ENCODE measurements around the gene PRLR. TPM values are rescaled to one million over a fixed set of nuclear protein-coding genes. Genes with fewer than 3 reads are reported as not detected.

The PRLR gene
- total RNA-seq, 1 donor from 2014 or later = 1.6 TPM

- Histone ChIP-seq H3K36me3 (no peaks in the 10 kb centered on the region), H3K4me3 (no peak overlapping the region), H3K9me3 (no peaks in the 10 kb centered on the region), H3K27me3 (no peaks in the 10 kb centered on the region), H3K4me1 (peaks cover 4% of the 10 kb centered on the region), H3K27ac (peak overlapping the region; percentile 52)
- TF ChIP-seq CTCF (IDR thresholded peaks at IDR 0.05) = no peak
- ATAC-seq = no peak
- intact Hi-C loops (cut with DNase I) = no loop called here
- no peak for DNase-seq
Measured at GRCh38 chr5:35158622-35159369, 71.5 kb downstream of the PRLR start.

GRCh38 chr5:35158204-35158603, 72.1 kb downstream of the PRLR start:
- no peaks in the 10 kb centered on the region for H3K27me3 ChIP-seq
- TF ChIP-seq CTCF (IDR thresholded peaks at IDR 0.05) = no peak
- DNase-seq (no peak), ATAC-seq (no peak)
- no peaks in the 10 kb centered on the region for H3K36me3 ChIP-seq
- H3K4me1 ChIP-seq = peaks cover 4% of the 10 kb centered on the region
- H3K4me3 ChIP-seq = no peak overlapping the region
- no peaks in the 10 kb centered on the region for H3K9me3 ChIP-seq
- no peak overlapping the region for H3K27ac ChIP-seq
- intact Hi-C loops (cut with DNase I) = no loop called here

- H3K9me3 ChIP-seq = no peaks in the 10 kb centered on the region
- no peaks in the 10 kb centered on the region for H3K4me1 ChIP-seq
- TF ChIP-seq CTCF (IDR thresholded peaks at IDR 0.05) = no peak
- no peak for DNase-seq
- H3K27ac ChIP-seq = no peak overlapping the region
- ATAC-seq = no peak
- no peaks in the 10 kb centered on the region for H3K36me3 ChIP-seq
- no peaks in the 10 kb centered on the region for H3K27me3 ChIP-seq
- no peak overlapping the region for H3K4me3 ChIP-seq
- intact Hi-C loops (cut with DNase I) = no loop called here
Measured at GRCh38 chr5:35153375-35153932, 76.8 kb downstream of the PRLR start.

- H3K27ac ChIP-seq = no peak overlapping the region
- H3K36me3 ChIP-seq = no peaks in the 10 kb centered on the region
- TF ChIP-seq CTCF (IDR thresholded peaks at IDR 0.05) = no peak
- no peak overlapping the region for H3K4me3 ChIP-seq
- no peaks in the 10 kb centered on the region for H3K4me1 ChIP-seq
- DNase-seq (no peak), ATAC-seq (no peak)
- no peaks in the 10 kb centered on the region for H3K9me3 ChIP-seq
- intact Hi-C loops (cut with DNase I) = no loop called here
- no peaks in the 10 kb centered on the region for H3K27me3 ChIP-seq
Measured at GRCh38 chr5:35152733-35153132, 77.6 kb downstream of the PRLR start.

GRCh38 chr5:35151146-35151920, 79.0 kb downstream of the PRLR start:
- Histone ChIP-seq H3K27ac (no peak overlapping the region), H3K27me3 (no peaks in the 10 kb centered on the region), H3K9me3 (no peaks in the 10 kb centered on the region), H3K36me3 (no peaks in the 10 kb centered on the region), H3K4me3 (no peak overlapping the region), H3K4me1 (no peaks in the 10 kb centered on the region)
- no peak for DNase-seq
- no peak for TF ChIP-seq CTCF (IDR thresholded peaks at IDR 0.05)
- ATAC-seq = no peak
- intact Hi-C loops (cut with DNase I) = no loop called here
